A673 (cell line): ENCODE measurements around the gene TAS1R3. TPM values are rescaled to one million over a fixed set of nuclear protein-coding genes. Genes with fewer than 3 reads are reported as not detected.

Experiments
- BruUV-seq: library from RNA; stranded (reverse); fragments of 400-500 nt; replicated peaks from 2 replicates; lab custom pipeline; 2021; lab: Mats Ljungman, UMichigan
- CTCF ChIA-PET: fragments of 300-600 bp; sonication (Branson Sonifier 250); formaldehyde crosslinking; loops from one replicate; lab custom pipeline; 2022; ENCODE audit warnings: antibody characterized with exemption; lab: Charles Lee
- POLR2A ChIA-PET: fragments of 300-600 bp; sonication (Branson Sonifier 250); formaldehyde crosslinking; loops from one replicate; lab custom pipeline; 2022; ENCODE audit warnings: antibody characterized with exemption; ENCODE audit not compliant: low non-redundant PET; lab: Charles Lee
- DNase-seq: peaks from one replicate; pipeline ENCODE4 v3.0.0-alpha.2; 2015; ENCODE audit warnings: low spot score
- H3K27ac ChIP-seq: fragments of 200-600 bp; sonication (generic); 2 replicates; pipeline ENCODE4 v1.5.1; 2016; ENCODE audit warnings: mixed run types, low read depth, mild to moderate bottlenecking, mixed read lengths, antibody characterized with exemption, low read length; ENCODE audit not compliant: poor library complexity, severe bottlenecking
- H3K27me3 ChIP-seq: fragments of 200-600 bp; sonication (generic); replicated peaks from 2 replicates; pipeline ENCODE4 v1.6.1; 2017; ENCODE audit warnings: mixed run types, low read depth, mild to moderate bottlenecking, mixed read lengths, antibody characterized with exemption, low read length; ENCODE audit not compliant: insufficient read depth, poor library complexity
- H3K36me3 ChIP-seq: fragments of 200-600 bp; sonication (generic); 2 replicates; pipeline ENCODE4 v1.6.1; 2016; ENCODE audit warnings: mixed run types, mild to moderate bottlenecking, mixed read lengths, antibody characterized with exemption, low read length; ENCODE audit not compliant: insufficient read depth, poor library complexity, severe bottlenecking
- H3K4me1 ChIP-seq: fragments of 200-600 bp; sonication (generic); 2 replicates; pipeline ENCODE4 v1.6.1; 2017; ENCODE audit warnings: mixed run types, mild to moderate bottlenecking, mixed read lengths, antibody characterized with exemption, low read length; ENCODE audit not compliant: insufficient read depth, poor library complexity, severe bottlenecking
- H3K4me3 ChIP-seq: fragments of 200-600 bp; sonication (generic); 2 replicates; pipeline ENCODE4 v1.5.1; 2016; ENCODE audit warnings: low read depth, mixed run types, mild to moderate bottlenecking, mixed read lengths, low read length; ENCODE audit not compliant: poor library complexity, severe bottlenecking
- H3K9me3 ChIP-seq: fragments of 200-600 bp; sonication (generic); 2 replicates; pipeline ENCODE4 v1.6.1; 2016; ENCODE audit warnings: mixed run types, low read depth, mild to moderate bottlenecking, mixed read lengths, antibody characterized with exemption, low read length; ENCODE audit not compliant: poor library complexity, severe bottlenecking
- CTCF ChIP-seq: fragments of 300-800, 200-600 bp; sonication (generic); conservative IDR thresholded peaks from 2 replicates; pipeline ENCODE4 v1.5.1; 2017; ENCODE audit warnings: low read depth, mild to moderate bottlenecking, antibody characterized with exemption, low read length, moderate library complexity, mixed read lengths
- EZH2 ChIP-seq: fragments of 200-600 bp; sonication (generic); IDR thresholded peaks from 2 replicates; pipeline ENCODE4 v1.6.1; 2017; ENCODE audit warnings: borderline replicate concordance, low read depth, mild to moderate bottlenecking, mixed read lengths, antibody characterized with exemption, low read length; ENCODE audit not compliant: poor library complexity, severe bottlenecking
- intact Hi-C: fragments of 100-400 bp; cut with micrococcal nuclease; formaldehyde crosslinking; loops from one replicate; pipeline ENCODE4 v1.10.0; 2022; ENCODE audit not compliant: unreplicated experiment
- total RNA-seq: library from RNA; stranded (reverse); gene quantifications from 2 replicates; pipeline ENCODE4 v1.2.3, GENCODE V29; 2021

The TAS1R3 gene
- total RNA-seq, 1 experiment from 2014 or later: 0.21 TPM

DNA sequence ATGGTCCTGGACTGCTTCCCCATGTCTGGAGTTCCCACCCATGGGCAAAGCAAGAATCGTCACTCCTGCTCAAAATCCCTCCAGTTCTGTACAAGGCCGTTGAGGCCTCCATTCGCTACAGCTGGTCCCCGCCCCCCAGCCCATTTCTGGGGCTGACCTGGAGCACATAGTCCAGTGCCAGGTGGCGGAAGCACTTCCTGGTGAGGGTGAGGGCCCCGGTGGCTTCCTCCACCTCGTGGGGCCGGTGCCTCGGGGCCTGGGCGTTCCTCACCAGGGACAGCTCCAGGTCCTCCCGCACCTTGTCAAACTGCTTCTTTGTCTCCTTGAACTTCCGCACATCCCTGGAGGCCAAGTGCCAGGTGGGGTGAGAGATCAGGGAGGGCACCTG is 30.7 kb upstream of the TAS1R3 start:
- BruUV-seq: no TSS peak
- Histone ChIP-seq H3K27ac (no peak overlapping the region), H3K4me3 (no peak overlapping the region), H3K36me3 (no peaks in the 10 kb centered on the region), H3K27me3 (no peaks in the 10 kb centered on the region), H3K9me3 (no peaks in the 10 kb centered on the region), H3K4me1 (peaks cover 16% of the 10 kb centered on the region)
- POLR2A ChIA-PET: no interaction called here
- CTCF ChIA-PET: no interaction called here
- intact Hi-C loops: loop anchor here (10.0 kb wide), 1 partner anchor 276 kb away; the partner anchor contains the start of gene AGRN
- TF ChIP-seq CTCF (peak; percentile 9; the same call in 1 of the 2 replicates), EZH2 (no peak)
- DNase-seq: no peak

DNA sequence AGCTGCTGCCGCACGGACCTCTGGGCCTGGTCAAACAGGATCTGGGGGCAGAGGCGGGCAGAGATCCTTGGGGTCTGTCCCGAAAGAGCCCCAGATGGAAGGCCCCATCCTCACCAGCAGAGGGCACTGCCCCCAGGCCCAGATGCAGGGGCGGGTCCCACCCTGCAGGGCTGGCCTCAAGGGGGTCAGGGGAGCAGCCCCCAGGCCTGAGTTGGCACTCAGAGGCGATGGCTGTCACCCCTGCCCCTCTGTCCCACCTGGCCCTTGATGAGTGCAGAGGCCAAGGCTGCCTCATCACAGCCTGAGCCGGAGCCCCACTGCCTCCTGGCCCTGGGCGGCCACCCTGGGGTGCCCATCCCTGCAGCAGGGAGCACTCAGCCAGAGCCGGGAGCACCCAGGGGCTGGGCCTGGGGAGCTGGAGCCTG is 29.1 kb upstream of the TAS1R3 start:
- H3K4me1 ChIP-seq: peaks cover 27% of the 10 kb centered on the region
- ChIA-PET POLR2A (no interaction called here), CTCF (no interaction called here)
- H3K27ac ChIP-seq: no peak overlapping the region
- intact Hi-C loops: loop anchor here (10.0 kb wide), 1 partner anchor 277 kb away; the partner anchor contains the start of gene AGRN
- TF ChIP-seq EZH2 (no peak), CTCF (peak; percentile 62)
- no peak for DNase-seq
- no peaks in the 10 kb centered on the region for H3K27me3 ChIP-seq
- H3K4me3 ChIP-seq: no peak overlapping the region
- no TSS peak for BruUV-seq
- no peaks in the 10 kb centered on the region for H3K9me3 ChIP-seq
- no peaks in the 10 kb centered on the region for H3K36me3 ChIP-seq

DNA sequence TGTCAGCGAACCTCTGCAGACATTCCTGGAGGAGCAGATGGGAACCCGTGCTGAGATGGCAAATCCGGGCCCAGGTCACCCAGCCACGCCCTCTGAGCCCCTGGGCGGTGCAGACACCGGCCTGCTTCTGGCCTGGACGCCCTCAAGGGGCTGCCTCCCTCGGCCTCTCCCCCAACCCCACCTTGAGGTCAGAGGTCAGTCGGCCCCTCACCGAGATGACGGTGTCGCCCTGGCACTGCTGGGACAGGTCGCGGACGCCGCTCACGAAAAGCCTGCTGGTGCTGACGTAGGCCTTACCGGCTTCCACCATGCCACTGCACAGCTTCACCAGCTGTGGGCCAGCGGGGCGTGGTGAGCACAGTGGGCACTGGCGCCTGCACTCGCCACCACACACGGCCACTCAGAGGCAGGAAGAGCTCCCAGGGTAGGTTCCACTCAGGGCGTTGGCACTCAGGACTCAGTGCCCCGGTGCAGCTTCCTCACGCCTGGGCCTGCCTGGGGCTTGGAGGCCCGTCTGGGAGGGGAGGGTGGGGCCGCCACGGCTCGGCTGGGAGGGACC is 28.1 kb upstream of the TAS1R3 start:
- ChIA-PET POLR2A (no interaction called here), CTCF (no interaction called here)
- no TSS peak for BruUV-seq
- Histone ChIP-seq H3K9me3 (no peaks in the 10 kb centered on the region), H3K36me3 (no peaks in the 10 kb centered on the region), H3K27ac (peak overlapping the region; percentile 89), H3K4me3 (no peak overlapping the region), H3K27me3 (no peaks in the 10 kb centered on the region), H3K4me1 (peaks cover 27% of the 10 kb centered on the region)
- TF ChIP-seq EZH2 (no peak), CTCF (no peak)
- intact Hi-C loops: loop anchor here (10.0 kb wide), 1 partner anchor 278 kb away; the partner anchor contains the start of gene AGRN
- DNase-seq: no peak
